LNCaP clone FGC (cell line): ENCODE data around the gene PNPLA4.

Experiments used
- DNase-seq: peaks from one replicate; pipeline ENCODE4 v3.0.0-alpha.2; 2011; ENCODE audit warnings: low read depth
- H3K4me3 ChIP-seq: 2 replicates; pipeline ENCODE4 v1.5.1; 2011; ENCODE audit warnings: mild to moderate bottlenecking, low read depth, low read length, control low read depth
- CTCF ChIP-seq: IDR thresholded peaks from 2 replicates; pipeline ENCODE4 v1.5.1; 2012; ENCODE audit warnings: mild to moderate bottlenecking; ENCODE audit not compliant: control insufficient read depth, insufficient read depth; ENCODE audit errors: extremely low read depth

The PNPLA4 gene

GRCh38 chrX:7926501-7926900 is 712 bp downstream of the PNPLA4 start:
- peak overlapping the region; percentile 78 for H3K4me3 ChIP-seq
- no peak for DNase-seq
- TF ChIP-seq CTCF = no peak

- peak; percentile 74 for TF ChIP-seq CTCF
- DNase-seq = peak; percentile 14
- H3K4me3 ChIP-seq = peak overlapping the region; percentile 78
These were observed 1.2 kb downstream of the PNPLA4 start for GRCh38 chrX:7925867-7926472.

GRCh38 chrX:7921750-7922149 is 5.5 kb downstream of the PNPLA4 start:
- no peak for TF ChIP-seq CTCF
- H3K4me3 ChIP-seq = no peak overlapping the region
- no peak for DNase-seq

GRCh38 chrX:7908821-7909220 is 18.4 kb downstream of the PNPLA4 start:
- DNase-seq = no peak
- no peak for TF ChIP-seq CTCF

GRCh38 chrX:7904562-7904961 is 22.7 kb downstream of the PNPLA4 start:
- DNase-seq = no peak
- no peak for TF ChIP-seq CTCF
- no peak overlapping the region for H3K4me3 ChIP-seq

More at GRCh38 chrX:7908821-7909220, 18.4 kb downstream of the PNPLA4 start:
- no peak overlapping the region for H3K4me3 ChIP-seq

GRCh38 chrX:7891928-7892327 is 35.3 kb downstream of the PNPLA4 start:
- no peak for TF ChIP-seq CTCF
- H3K4me3 ChIP-seq = no peak overlapping the region
- DNase-seq = no peak

GRCh38 chrX:7889680-7890079 is 37.5 kb downstream of the PNPLA4 start:
- TF ChIP-seq CTCF = no peak
- DNase-seq = no peak
- H3K4me3 ChIP-seq = no peak overlapping the region
